Breast epithelium (tissue), 4 donors: Measurements from ENCODE around the gene SELENOK. TPM values are rescaled to one million over a fixed set of nuclear protein-coding genes. Genes with fewer than 3 reads are reported as not detected.

Source experiments
- DNase-seq, 2 donors: peaks; one replicate each; pipeline ENCODE4 v3.0.0-alpha.2; 2019; ENCODE audit warnings: low spot score in 2 of 2
- H3K27ac ChIP-seq, 2 donors: fragments of 200-600 bp; sonication (generic) in 1 of 2; one replicate each; pipeline ENCODE4 v1.5.1; 2016 to 2019; ENCODE audit warnings: mild to moderate bottlenecking in 1 of 2
- H3K27me3 ChIP-seq, 2 donors: fragments of 200-600 bp; sonication (generic) in 1 of 2; one replicate each; pipeline versions ENCODE4 v1.5.1 to v1.6.0; 2017 to 2019; ENCODE audit warnings: control low read depth in 1 of 2, mild to moderate bottlenecking in 1 of 2
- H3K36me3 ChIP-seq: fragments of 200-600 bp; one replicate; pipeline ENCODE4 v1.5.1; 2019
- H3K4me1 ChIP-seq, 2 donors: fragments of 200-600 bp; sonication (generic); one replicate each; pipeline ENCODE4 v1.5.1; 2016 to 2019; ENCODE audit warnings: control low read depth in 1 of 2
- H3K4me3 ChIP-seq, 3 donors: fragments of 200-600 bp; sonication (generic); 1 replicate in 2 of 3; 2 replicates in 1 of 3; pipeline ENCODE4 v1.5.1; 2016 to 2019; ENCODE audit warnings: mild to moderate bottlenecking in 3 of 3, moderate library complexity in 2 of 3
- H3K9me3 ChIP-seq, 2 donors: fragments of 200-600 bp; sonication (generic) in 1 of 2; one replicate each; pipeline ENCODE4 v1.5.1; 2016 to 2019; ENCODE audit warnings: control low read depth in 1 of 2
- POLR2A ChIP-seq: fragments of 450-650 bp; IDR thresholded peaks from one replicate; pipeline ENCODE4 v1.6.1; 2016; ENCODE audit warnings: antibody characterized with exemption, mild to moderate bottlenecking, moderate library complexity
- POLR2AphosphoS5 ChIP-seq, 3 donors: sonication (generic); formaldehyde crosslinking; IDR thresholded peaks; one replicate each; pipeline ENCODE4 v1.6.1; 2017; ENCODE audit warnings: antibody characterized with exemption in 3 of 3
- intact Hi-C: fragments of 100-400 bp; cut with DNase I; formaldehyde crosslinking; loops from one replicate; pipeline ENCODE4 v1.15.1; 2023; ENCODE audit warnings: low total_unique reads
- total RNA-seq, 3 donors: library from RNA; depleted of rRNA; stranded (reverse); fragments of >200 nt; gene quantifications; one replicate each; pipeline ENCODE4 v1.1.0, GENCODE V29; 2016
- TF ChIP-seq, protein P1 (sequence below), 3 donors: fragments of 450-650 bp; IDR thresholded peaks; one replicate each; pipeline ENCODE4 v1.5.1; 2016 to 2017; ENCODE audit warnings: antibody characterized with exemption in 3 of 3, mild to moderate bottlenecking in 3 of 3, moderate library complexity in 3 of 3

Gene SELENOK
- total RNA-seq, 3 donors from 2014 or later, result 42.4 to 63.6 (median 52.8) TPM

DNA sequence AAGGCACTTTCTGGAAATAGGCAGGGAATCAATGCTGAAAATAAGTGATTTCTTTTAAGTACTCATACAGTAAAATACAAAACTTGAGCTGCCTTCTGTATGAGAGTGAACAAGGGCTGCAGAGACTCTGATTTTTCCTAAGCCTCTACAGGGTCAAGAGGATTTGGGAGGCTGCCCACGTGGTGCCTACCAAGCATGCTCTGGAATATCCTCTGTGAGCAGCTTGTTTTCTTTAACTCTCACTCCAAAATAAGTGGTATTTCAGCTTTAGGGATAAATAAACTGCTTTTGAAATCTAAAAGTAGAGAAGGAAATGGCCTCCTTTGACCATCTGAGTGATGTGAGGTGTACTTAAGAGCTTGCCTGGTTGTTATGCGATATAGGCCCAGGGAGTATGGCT is 8.1 kb upstream of the SELENOK start:
- no peak overlapping the region for H3K4me3 ChIP-seq
- no peak overlapping the region for H3K27ac ChIP-seq
- H3K27me3 ChIP-seq, result peaks cover 0 to 4% of the 10 kb centered on the region in 2 donors
- H3K4me1 ChIP-seq, result no peaks in the 10 kb centered on the region
- DNase-seq, result no peak
- no peaks in the 10 kb centered on the region for H3K36me3 ChIP-seq
- no peak for TF ChIP-seq POLR2A
- no peak for TF ChIP-seq POLR2AphosphoS5 (IDR thresholded peaks at IDR 0.05)
- TF ChIP-seq, protein P1, sequence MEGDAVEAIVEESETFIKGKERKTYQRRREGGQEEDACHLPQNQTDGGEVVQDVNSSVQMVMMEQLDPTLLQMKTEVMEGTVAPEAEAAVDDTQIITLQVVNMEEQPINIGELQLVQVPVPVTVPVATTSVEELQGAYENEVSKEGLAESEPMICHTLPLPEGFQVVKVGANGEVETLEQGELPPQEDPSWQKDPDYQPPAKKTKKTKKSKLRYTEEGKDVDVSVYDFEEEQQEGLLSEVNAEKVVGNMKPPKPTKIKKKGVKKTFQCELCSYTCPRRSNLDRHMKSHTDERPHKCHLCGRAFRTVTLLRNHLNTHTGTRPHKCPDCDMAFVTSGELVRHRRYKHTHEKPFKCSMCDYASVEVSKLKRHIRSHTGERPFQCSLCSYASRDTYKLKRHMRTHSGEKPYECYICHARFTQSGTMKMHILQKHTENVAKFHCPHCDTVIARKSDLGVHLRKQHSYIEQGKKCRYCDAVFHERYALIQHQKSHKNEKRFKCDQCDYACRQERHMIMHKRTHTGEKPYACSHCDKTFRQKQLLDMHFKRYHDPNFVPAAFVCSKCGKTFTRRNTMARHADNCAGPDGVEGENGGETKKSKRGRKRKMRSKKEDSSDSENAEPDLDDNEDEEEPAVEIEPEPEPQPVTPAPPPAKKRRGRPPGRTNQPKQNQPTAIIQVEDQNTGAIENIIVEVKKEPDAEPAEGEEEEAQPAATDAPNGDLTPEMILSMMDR (IDR thresholded peaks at IDR 0.05), result no peak
- H3K9me3 ChIP-seq, result no peaks in the 10 kb centered on the region
- intact Hi-C loops, result no loop called here

DNA sequence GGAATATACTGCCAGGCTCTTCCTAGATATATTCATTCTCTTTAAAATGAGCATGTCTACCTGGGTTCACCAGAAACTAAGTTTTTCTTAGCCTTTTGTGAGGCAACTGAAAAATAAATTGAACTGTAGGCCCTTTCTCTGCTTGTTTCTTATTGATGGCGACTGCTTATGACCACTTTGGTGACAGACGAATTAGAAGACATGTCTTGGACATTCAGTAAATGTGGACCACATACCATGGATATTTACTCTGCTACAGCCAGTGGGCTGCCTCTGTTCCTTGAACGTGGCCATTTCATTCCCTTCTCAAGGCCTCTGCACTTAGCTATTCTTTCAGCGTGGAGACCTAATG is 603 bp upstream of the SELENOK start:
- H3K27me3 ChIP-seq, result no peaks in the 10 kb centered on the region

DNA sequence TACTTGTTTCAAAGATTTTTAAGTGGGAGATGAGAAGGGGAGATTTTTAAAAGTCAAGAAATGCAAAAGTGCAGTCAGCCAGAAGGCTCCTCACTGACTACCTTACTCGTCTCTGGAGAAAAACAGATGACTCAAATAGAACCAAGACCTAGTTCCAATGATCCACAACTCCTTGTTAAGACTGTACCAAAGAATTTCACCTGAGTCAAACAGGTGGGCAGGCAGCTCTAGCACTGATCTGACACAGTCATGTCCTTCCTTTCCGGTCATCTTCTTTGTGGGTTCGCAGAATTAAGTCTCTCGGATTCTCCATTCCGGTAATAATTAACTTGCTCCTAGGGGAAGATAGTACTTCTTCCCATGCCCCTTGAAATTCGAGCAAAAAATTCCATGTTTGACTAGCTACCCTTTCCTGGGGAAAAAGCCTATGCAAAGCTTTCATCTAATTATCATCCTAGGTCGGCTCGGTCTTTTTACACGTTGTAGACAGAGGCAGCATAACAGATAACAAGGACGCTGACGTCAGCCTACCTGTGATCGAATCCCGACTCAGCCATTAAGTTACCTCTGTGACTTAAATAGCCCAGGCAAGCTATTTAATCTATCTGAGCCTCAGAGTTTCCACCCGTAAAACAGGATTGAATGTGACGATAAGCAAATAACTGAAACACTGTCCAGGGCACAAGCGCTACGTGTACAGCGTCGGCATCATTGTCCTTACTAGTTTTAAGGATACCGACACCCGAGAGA is 758 bp downstream of the SELENOK start:
- no peak for DNase-seq
- Histone ChIP-seq H3K4me1 (peaks cover 0 to 4% of the 10 kb centered on the region in 2 donors), H3K27ac (peak overlapping the region; percentile 93 to 98), H3K4me3 (peak overlapping the region; percentile 70 to 80 (median 75)), H3K27me3 (no peaks in the 10 kb centered on the region), H3K36me3 (no peaks in the 10 kb centered on the region), H3K9me3 (no peaks in the 10 kb centered on the region)
- no peak for TF ChIP-seq POLR2AphosphoS5 (IDR thresholded peaks at IDR 0.05)
- TF ChIP-seq, protein P1 (IDR thresholded peaks at IDR 0.05), result no peak
- TF ChIP-seq POLR2A, result no peak
- intact Hi-C loops, result no loop called here

More for the DNA sequence above, 603 bp upstream of the SELENOK start:
- H3K36me3 ChIP-seq, result no peaks in the 10 kb centered on the region
- no peak for DNase-seq
- H3K9me3 ChIP-seq, result no peaks in the 10 kb centered on the region
- TF ChIP-seq, protein P1 (IDR thresholded peaks at IDR 0.05), result no peak
- peaks cover 0 to 4% of the 10 kb centered on the region in 2 donors for H3K4me1 ChIP-seq
- peak overlapping the region; percentile 70 to 80 (median 75) for H3K4me3 ChIP-seq
- H3K27ac ChIP-seq, result peak overlapping the region; percentile 93 to 98
- intact Hi-C loops, result no loop called here

DNA sequence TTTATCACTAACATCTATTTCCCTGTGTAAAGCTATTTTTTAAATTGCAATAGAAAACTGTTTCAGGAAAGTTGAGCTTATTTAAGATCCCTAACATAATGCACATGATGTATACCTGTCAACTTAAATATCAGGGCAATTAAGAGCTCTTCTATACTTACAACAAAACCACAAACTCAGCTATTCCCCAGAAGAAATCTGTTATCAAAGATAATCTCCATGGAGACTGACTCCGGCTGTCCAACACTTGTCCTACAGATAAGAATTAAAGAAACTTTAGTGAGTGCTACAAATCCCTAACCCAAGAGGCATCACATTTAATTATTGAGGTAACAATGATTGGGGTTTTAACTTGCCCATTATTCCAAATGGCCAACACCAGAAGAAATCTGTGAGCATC is 3.4 kb downstream of the SELENOK start:
- TF ChIP-seq POLR2A (no peak), POLR2AphosphoS5 (IDR thresholded peaks at IDR 0.05) (no peak)
- TF ChIP-seq, protein P1 (IDR thresholded peaks at IDR 0.05), result no peak
- H3K27ac ChIP-seq, result no peak overlapping the region
- peaks cover 0 to 4% of the 10 kb centered on the region in 2 donors for H3K4me1 ChIP-seq
- intact Hi-C loops, result no loop called here
- H3K4me3 ChIP-seq, result no peak overlapping the region
- H3K36me3 ChIP-seq, result no peaks in the 10 kb centered on the region
- no peaks in the 10 kb centered on the region for H3K27me3 ChIP-seq
- no peaks in the 10 kb centered on the region for H3K9me3 ChIP-seq
- DNase-seq, result no peak

DNA sequence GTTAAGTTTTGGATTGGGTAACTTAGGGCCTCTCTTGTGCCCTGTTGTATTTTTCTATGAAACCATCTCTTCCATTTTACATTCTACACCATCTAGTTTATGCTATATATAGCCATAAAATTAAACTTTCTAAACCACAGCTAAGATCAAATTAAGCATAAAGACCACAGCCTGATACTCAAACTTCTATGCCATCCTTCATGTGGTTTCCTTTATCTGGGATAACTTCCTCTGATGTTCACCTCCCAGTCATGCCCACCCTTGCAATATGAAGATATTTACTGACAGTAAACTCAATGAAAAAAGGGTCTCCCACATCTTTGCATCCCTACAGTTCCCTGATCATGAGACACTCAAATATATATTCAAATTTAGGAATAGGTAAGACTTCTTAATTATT is 4.2 kb downstream of the SELENOK start:
- TF ChIP-seq POLR2AphosphoS5 (IDR thresholded peaks at IDR 0.05), result no peak
- TF ChIP-seq, protein P1 (IDR thresholded peaks at IDR 0.05), result no peak
- no peak for TF ChIP-seq POLR2A
- Histone ChIP-seq H3K27me3 (no peaks in the 10 kb centered on the region), H3K27ac (no peak overlapping the region), H3K4me1 (peaks cover 0 to 4% of the 10 kb centered on the region in 2 donors), H3K36me3 (no peaks in the 10 kb centered on the region), H3K4me3 (no peak overlapping the region), H3K9me3 (no peaks in the 10 kb centered on the region)
- DNase-seq, result no peak
- intact Hi-C loops, result no loop called here
